ENCODE results near the gene OR5J2.
"Not testable (repeated sequence)": the region's sequence is repeated elsewhere in the genome, so short reads cannot be mapped to it uniquely, and the experiment has no call there.

The OR5J2 gene

DNA sequence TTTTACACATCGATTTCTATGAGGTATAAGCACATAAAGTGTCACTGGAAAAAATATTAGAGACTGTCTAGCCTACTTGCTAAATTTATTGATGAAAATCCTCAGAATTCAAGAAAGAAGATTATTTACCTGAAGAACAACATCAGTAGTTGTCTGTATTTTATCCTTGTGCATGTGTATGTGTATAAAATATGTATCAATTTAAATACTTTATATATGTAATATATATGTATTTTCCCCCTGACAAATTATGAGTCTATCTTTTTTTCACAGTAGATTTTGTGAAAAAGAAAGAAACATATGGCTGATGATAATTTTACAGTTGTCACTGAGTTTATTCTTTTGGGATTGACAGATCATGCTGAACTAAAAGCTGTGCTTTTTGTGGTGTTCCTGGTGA lies at the start of gene OR5J2:
TSS of gene OR5J2 (plus strand) at position 301 of the 400 bp plus-strand sequence. CDS start at position 301, 0 bp downstream.
- no peak for DNase-seq (ENCODE audit: low read depth in 2 of 2)

GRCh38 chr11:56140151-56140661 lies 36.2 kb upstream of the OR5J2 start, which contains the start of gene OR8J3:
TSS of gene OR8J3 (minus strand) at chr11:56140201. CDS start at chr11:56137718, 2,483 bp downstream.
- DNase-seq (ENCODE audit: low read depth in 2 of 2) = no peak

DNA sequence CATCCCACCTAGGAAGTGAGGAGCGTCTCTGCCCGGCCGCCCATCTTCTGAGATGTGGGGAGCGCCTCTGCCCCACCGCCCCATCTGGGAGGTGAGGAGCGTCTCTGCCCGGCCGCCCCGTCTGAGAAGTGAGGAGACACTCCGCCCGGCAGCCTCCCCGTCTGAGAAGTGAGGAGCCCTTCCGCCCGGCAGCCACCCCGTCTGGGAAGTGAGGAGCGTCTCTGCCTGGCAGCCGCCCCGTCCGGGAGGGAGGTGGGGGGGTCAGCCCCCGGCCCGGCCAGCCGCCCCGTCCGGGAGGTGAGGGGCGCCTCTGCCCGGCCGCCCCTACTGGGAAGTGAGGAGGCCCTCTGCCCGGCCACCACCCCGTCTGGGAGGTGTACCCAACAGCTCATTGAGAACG lies 32.7 kb upstream of the OR5J2 start:
- not testable (repeated sequence) for DNase-seq (ENCODE audit: low read depth in 2 of 2)

DNA sequence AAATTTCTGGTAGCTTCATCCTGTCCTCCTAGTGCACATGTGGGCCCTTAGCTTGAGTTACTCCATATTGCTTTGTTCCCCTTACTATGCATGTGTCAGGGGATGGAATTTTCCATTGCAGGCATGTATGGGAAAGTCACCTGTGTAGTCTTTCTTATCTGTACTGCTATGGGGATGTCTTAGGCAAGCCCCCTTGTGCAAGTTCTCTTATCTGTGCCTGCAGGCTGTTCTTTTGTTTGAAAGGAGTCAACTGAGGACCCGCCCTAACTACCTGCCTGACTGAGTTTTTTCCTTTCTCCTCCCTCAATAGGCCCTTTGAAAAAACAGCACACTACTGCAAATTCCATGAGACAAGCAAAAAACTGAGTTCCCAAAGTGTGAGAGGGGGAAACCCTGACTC lies 25.0 kb upstream of the OR5J2 start:
- no peak for DNase-seq (ENCODE audit: low read depth in 2 of 2)

DNA sequence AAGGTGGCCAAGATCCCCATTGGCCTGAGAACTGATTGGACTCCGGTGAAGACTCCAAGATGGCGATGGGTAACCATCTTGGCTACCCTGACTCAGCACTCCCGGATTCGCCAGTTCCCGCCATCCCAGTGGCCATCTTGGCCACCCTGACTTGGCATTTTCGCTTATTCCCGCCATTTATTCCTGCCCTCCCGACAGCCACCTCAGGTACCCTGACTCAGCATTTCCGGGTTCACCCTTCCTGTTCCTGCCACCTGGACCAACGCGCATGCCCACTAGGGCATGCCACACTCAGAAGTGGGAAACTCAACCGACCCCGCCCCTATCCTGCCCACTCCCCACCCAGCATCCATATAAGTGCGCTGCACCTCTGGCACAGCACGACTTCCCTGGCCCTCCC lies 24.1 kb upstream of the OR5J2 start:
- no peak for DNase-seq (ENCODE audit: low read depth in 2 of 2)

DNA sequence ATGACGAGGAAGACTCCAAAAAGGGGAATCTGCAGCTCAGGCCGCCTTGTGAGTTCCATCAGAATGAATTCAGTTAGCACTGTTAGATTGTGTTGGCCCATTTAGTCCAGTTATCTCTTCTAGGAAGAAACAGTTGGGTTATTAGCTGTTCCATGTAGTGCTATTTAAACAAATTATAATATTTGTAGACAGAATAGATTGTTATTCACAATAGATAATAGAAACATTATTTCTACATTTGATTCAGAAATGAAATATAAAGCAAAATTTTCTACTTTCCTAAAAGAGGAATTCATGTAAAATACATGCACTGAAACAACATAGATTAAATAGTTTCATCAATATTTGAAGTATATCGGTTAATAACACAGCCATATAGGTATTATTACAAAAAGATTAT lies 16.2 kb upstream of the OR5J2 start, which contains the start of gene OR8K5:
TSS of gene OR8K5 (minus strand) at position 101 of the 400 bp plus-strand sequence. CDS start at position 101, 0 bp downstream.
- DNase-seq (ENCODE audit: low read depth in 2 of 2) = no peak

GRCh38 chr11:56163804-56164203 lies 12.6 kb upstream of the OR5J2 start:
- DNase-seq (ENCODE audit: low read depth in 2 of 2) = no peak

DNA sequence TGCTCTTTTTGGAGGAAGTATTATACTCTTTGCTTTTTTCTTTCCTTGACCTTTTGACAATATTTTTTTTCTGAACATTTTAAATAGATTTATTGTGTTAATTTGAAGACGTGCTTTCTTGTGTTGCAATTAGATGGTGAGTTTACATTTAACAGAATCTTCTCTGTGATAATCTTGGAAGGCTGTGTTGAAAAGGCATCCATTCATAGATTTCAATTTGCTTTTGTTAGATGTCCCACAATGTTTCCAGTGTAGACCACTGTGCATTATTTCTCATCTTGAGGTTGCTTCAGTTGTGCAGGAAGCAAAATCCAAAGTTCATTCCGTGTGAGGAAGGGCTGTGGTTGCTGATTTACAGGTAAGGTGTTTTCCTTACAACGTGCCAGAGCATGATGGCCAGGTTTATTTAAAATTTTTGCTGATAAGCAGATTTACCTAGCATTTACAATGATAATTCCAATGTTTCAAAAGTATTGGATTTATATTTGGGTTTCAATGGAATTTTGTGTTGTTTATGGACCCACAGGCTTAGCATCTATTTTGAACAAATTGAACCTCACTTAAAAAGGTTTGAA lies 4.1 kb upstream of the OR5J2 start:
- DNase-seq (ENCODE audit: low read depth in 2 of 2) = no peak

DNA sequence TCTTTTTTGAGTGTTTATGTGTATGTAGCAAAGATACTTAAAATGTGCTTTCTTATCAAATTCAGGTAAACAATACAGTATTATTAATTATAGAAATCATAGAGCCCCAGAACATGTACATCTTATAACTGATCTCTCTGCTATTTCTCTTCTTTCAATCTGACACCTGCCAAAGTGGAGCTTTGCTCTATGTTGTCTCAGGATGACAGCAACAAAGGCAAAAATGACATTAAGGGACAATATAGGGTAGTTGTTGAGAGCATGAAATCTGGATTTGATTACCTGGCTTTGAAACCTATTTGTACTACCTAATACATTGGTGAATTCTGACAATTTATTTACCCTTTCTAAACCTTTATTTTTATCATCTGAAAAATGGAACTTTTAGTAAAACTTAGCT lies 7.0 kb downstream of the OR5J2 start:
- DNase-seq (ENCODE audit: low read depth in 2 of 2) = no peak

DNA sequence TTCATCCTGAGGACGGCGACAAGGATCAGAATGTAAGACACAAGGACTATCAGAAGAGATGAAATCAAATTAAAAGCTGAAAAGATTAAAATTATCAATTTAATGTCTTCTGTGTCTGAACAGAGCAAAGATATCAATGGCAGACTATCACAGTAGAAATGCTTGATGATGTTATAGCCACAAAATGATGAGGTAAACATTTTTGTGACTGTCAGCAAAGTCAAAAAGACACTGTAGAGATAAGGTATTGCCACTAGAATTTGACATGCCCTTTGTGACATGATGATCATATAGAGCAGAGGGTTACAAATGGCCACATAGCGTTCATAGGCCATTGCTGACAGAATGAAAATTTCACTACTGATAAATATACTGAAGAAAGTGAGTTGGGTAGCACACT lies 12.2 kb downstream of the OR5J2 start:
- DNase-seq (ENCODE audit: low read depth in 2 of 2) = no peak

GRCh38 chr11:56196705-56197104 lies 20.3 kb downstream of the OR5J2 start:
- no peak for DNase-seq (ENCODE audit: low read depth in 2 of 2)

GRCh38 chr11:56197367-56197766 lies 20.9 kb downstream of the OR5J2 start:
- no peak for DNase-seq (ENCODE audit: low read depth in 2 of 2)

- DNase-seq (ENCODE audit: low read depth in 2 of 2) = no peak
Measured at GRCh38 chr11:56207790-56208189, 31.4 kb downstream of the OR5J2 start.

- DNase-seq (ENCODE audit: low read depth in 2 of 2) = no peak
Measured at GRCh38 chr11:56214537-56214936, 38.1 kb downstream of the OR5J2 start.

DNA sequence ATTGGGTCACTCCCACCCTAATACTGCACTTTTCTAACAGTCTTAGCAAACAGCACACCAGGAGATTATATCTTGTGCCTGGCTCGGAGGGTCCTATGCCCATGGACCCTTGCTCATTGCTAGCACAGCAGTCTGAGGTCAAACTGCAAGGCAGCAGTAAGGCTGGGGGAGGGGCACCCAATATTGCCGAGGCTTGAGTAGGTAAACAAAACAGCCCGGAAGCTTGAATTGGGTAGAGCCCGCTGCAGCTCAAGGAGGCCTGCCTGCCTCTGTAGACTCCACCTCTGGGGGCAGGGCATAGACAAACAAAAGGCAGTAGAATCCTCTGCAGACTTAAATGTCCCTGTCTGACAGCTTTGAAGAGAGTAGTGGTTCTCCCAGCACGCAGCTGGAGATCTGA lies 43.3 kb downstream of the OR5J2 start:
- DNase-seq (ENCODE audit: low read depth in 2 of 2) = not testable (repeated sequence)
